Right forelimb (tissue), 1 donor: ENCODE results near the gene SH3RF3.

ENCODE experiments used
- DNase-seq: peaks from one replicate; pipeline ENCODE4 v3.0.0-alpha.2; 2018

The SH3RF3 gene

GRCh38 chr2:109318150-109318948 is 189.3 kb downstream of the SH3RF3 start:
- DNase-seq: peak; percentile 92

DNA sequence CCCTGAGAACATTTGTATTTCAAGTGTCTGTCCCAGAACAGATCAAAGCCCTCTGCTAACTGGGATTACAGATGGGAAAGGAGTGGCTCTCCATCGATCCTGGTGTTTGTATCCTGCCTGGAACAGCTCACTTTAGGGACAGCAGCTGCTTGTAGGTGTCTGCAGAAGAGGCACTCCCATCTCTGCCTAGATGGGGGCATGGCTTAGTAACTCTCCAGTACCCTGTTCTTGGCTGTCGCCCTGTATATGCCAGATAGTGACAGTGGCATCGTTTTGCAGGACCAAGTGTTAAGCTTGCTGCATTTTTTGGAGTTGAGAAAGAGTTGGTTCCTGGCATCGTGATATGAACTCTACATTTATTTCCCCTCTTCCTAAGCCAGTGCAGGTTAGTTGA is 189.9 kb downstream of the SH3RF3 start:
- DNase-seq: no peak

GRCh38 chr2:109320195-109320922 is 191.4 kb downstream of the SH3RF3 start:
- DNase-seq: no peak

GRCh38 chr2:109321570-109321969 is 192.6 kb downstream of the SH3RF3 start:
- no peak for DNase-seq

DNA sequence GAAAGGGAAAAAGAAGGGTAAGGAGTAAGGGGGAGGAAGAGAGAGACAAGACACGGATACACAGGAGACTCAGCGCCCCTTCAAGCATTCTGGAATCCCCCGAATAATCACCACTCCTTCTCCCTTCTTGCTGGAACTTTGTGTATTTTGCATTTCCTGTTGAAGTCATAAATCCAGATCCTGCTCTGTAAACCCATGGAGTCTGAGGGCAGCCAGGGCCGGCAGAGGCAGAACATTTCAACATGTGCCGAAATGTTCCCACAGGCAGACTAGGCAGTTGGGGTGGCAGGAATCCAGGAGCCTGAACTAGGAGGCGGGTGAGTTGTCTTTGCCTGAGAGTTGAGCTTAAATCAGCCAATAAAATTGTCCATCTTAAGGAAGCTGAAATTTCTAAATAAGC is 193.1 kb downstream of the SH3RF3 start:
- peak; percentile 78 for DNase-seq

- DNase-seq: no peak
Measured at GRCh38 chr2:109322641-109323040, 193.6 kb downstream of the SH3RF3 start.

- peak; percentile 81 for DNase-seq
Measured at GRCh38 chr2:109324861-109325260, 195.9 kb downstream of the SH3RF3 start.

GRCh38 chr2:109325570-109325969 is 196.6 kb downstream of the SH3RF3 start:
- no peak for DNase-seq

GRCh38 chr2:109326306-109326705 is 197.3 kb downstream of the SH3RF3 start:
- DNase-seq: no peak

GRCh38 chr2:109330056-109330455 is 201.1 kb downstream of the SH3RF3 start:
- DNase-seq: no peak

- peak; percentile 48 for DNase-seq
Measured at GRCh38 chr2:109331081-109331480, 202.1 kb downstream of the SH3RF3 start.

DNA sequence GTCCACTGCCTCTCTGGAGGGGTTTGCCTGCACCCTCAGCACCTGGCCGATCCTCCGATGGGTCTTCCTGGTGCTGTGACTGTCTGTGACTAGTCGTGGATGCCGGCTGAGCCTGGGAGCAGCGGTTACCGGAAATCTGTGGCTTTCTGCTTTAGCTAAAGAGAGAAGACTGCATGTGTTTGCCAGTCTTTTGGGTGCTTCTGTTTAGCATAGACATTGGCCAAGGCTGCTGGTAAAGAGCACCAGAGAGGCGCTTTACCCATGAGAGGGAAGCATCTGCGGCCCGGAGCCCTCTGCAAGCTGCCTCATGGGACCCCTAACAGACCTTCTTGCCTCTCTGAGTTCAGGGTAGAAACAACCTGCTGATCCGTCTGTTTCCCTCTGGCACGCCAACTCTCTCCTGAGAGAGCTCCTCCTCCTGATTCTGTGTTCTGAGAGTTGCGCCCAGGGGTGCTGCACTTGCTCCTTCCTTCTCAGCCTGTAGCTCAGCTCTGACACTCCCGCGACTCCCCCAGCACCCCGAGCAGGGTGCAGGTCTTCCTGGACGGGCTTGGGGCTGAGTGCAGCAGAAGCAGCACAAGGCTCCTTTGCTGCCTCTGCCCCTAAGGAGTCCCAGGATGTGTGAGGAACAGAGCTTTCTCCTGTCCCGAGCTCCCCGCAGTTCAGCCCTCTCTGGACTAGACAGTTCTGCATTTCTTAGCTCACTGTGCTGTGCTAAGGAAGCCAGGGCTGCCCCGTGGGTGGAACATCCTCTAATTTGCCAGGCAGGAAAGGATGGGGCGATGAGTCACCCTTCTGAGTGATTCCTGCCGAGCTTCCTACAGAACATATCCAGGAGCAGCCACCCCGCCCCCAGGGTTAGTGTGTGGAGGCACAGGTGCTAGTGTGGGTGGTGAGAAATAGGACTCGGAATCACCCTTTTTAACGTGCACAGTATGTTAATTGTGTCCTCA is 203.2 kb downstream of the SH3RF3 start:
- DNase-seq: peak; percentile 70

DNA sequence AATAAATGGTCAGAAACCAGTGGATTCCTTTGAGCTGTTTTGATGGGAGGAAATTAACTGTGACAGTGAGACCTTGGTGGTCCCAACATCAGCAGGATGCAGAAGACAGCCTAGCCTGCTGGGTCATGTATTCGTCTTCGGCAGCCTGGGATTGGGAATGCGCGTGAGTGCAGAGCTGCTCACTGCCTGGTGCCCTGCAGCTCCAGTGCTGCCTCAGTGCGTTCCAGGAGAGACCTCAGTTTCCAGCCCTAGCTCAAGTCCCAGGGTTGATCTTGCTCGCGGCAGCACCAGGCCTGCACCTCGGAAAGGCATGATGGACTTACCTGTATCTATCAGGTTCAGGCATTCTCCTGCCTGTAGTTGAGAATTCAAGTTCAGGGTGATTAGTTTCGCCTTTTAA is 203.9 kb downstream of the SH3RF3 start:
- no peak for DNase-seq

DNA sequence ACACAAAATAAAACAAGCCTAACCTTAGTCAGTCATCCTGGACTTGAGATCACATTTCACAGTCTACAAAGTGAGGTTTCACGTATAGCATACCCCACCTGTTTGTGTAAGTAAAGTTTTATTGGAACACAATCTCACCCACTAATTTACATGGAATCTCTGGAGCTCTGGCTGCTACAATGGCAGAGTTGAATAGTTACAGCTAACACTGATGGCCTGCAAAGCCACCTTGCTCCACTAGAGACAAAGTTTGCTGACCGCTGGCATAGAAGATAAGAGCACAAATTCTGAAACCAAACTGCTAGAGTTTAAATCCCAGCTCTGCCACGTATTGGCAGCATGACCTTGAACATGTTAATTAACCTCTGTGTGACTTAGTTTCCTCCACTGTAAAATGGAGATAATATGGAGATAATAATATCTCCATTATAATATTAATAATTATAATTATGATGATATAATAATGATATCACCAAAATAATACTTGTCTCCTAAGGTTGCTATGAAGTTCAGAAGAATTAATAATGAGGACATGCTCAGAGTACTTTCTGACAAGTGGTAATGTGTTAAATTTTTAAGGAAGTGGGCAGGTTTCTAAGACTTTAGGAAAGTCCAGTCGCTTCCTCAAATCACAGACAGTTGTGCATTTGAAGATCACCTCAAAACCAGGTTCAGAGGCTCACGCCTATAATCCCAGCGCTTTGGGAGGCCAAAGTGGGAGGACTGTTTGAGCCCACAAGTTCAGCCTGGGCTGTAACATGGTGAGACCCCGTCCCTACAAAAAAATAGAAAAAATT is 204.6 kb downstream of the SH3RF3 start:
- no peak for DNase-seq

- DNase-seq: no peak
Measured at GRCh38 chr2:109335631-109336176, 206.7 kb downstream of the SH3RF3 start.

- DNase-seq: no peak
Measured at GRCh38 chr2:109336296-109336695, 207.3 kb downstream of the SH3RF3 start.

- no peak for DNase-seq
Measured at GRCh38 chr2:109337221-109337620, 208.2 kb downstream of the SH3RF3 start.

DNA sequence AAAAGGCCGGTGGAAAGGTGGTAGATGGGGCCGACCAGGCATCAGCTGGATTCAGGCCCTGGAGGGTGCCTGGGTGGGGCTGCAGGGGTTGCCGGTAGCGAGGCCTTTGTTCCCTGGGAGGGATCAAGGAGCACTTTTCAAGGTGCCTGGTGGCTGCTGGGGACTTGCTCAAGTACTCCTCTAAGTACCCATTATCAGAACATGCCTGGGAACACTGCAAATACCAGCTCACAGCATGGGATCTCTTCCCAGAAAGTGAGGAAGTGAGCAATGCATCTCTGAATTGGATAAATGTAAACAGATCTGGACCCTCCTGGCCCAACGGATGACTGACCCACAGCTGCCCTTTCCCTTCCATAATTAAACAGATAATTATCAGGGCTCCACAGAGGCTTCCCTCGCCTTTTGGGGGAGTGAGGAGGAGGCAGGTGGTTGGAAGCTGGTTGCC is 210.5 kb downstream of the SH3RF3 start:
- peak; percentile 11 for DNase-seq

GRCh38 chr2:109340381-109340780 is 211.4 kb downstream of the SH3RF3 start:
- peak; percentile 2 for DNase-seq

DNA sequence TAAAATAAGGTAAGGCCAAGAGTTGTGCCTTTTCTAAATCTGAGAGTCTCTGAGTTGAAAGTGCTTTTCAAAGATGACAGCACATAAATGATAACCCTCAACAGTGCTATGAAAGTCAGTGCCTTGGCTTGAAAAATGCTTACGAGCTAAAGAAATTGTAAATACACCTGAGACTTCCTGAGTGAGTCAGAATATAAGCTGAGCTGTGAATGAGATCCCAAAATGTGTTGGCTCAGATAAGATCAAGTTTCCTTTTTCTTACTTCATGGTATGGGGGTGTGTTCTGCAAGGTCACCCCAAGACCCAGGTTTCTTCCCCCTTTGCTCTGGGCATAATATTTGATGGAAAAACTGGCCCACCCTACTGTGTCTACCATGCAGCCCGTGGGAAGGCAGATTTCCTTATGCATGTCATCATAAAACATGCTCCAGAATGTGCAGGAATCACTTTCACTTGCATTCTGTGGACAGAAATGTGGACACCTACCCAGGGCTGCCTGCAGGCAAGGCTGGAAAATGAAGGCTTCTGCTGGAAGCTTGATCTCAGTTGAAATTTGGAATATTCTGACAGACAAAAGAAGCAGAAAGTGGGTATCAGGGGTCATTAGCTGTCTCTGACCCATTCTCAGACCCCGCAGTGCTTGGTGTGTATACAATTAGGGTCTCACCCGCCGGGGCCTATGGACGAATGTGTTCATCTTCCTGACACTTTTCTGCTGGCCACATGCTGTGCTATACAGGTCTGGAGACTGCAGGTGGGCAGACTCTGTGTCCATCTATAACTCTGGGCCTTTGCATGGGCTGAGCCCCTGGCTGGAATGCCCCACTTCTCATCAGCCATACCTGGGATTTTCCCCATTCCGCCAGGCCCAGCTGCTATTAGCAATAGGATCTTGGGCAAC is 212.6 kb downstream of the SH3RF3 start:
- DNase-seq: peak; percentile 18
